ENCODE data around the gene ELOVL6. TPM values are rescaled to one million over a fixed set of nuclear protein-coding genes. Genes with fewer than 3 reads are reported as not detected.

ELOVL6 gene
- total and polyA plus RNA-seq, 4 donors: 0.25 to 6.5 (median 2.7) TPM

DNA sequence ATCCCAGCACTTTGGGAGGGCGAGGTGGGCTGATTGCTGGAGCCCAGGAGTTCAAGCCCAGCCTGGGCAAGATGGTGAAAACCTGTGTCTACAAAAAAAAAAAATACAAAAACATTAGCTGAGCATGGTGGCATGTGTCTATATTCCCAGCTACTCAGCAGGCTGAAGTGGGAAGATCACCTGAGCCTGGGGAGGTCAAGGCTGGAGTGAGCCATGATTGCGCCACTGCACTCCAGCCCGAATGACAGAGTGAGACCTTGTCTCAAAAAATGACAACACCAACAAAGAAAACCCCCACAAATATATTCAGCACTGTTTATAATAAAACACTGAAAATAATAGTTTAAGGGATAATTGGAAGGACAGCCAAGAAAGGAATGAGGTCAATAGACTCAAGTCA, 3.6 kb upstream of the ELOVL6 start:
- Histone ChIP-seq H3K27me3 (ENCODE audit: control insufficient read depth in 1 of 2, insufficient read depth in 2 of 2, low read length in 1 of 2) (no peaks in the 10 kb centered on the region), H3K36me3 (ENCODE audit: control insufficient read depth in 1 of 2, insufficient read depth in 2 of 2, low read length in 1 of 2) (no peaks in the 10 kb centered on the region), H3K27ac (ENCODE audit: low read depth in 1 of 2, low read length in 2 of 2) (no peak overlapping the region), H3K4me3 (ENCODE audit: low read length in 2 of 2) (no peak overlapping the region), H3K9me3 (ENCODE audit: control insufficient read depth, low read length) (no peaks in the 10 kb centered on the region), H3K4me1 (ENCODE audit: control insufficient read depth in 1 of 2, insufficient read depth in 2 of 2, low read length in 2 of 2) (no peaks in the 10 kb centered on the region)
- 91 to 95% methylated on average over 3 of the region's 3 CpGs for WGBS, 2 donors
- DNase-seq (no peak), ATAC-seq (ENCODE audit: low FRiP score) (no peak)
- intact Hi-C loops (cut with DNase I): no loop called here

DNA sequence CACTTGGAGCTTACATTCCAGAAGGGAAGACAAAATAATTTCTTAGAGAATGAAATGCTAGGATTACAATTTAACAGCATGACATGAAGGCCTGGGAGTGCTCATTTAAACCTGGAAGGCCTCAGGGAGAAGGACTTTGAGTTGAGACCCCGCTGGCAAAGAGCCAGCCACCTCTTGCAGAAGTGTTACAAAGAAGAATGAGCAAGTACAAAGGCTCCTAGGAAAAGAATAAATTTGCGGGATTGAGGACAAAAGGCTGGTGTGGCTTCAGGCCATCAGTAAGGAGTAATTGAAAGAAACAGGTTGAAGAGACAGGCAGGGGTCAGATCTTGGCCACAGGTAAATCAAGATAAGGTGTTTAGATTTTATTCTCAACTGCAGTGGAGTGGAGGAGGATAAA, 3.1 kb upstream of the ELOVL6 start:
- Histone ChIP-seq H3K4me3 (ENCODE audit: low read length in 2 of 2) (no peak overlapping the region), H3K36me3 (ENCODE audit: control insufficient read depth in 1 of 2, insufficient read depth in 2 of 2, low read length in 1 of 2) (no peaks in the 10 kb centered on the region), H3K4me1 (ENCODE audit: control insufficient read depth in 1 of 2, insufficient read depth in 2 of 2, low read length in 2 of 2) (no peaks in the 10 kb centered on the region), H3K27me3 (ENCODE audit: control insufficient read depth in 1 of 2, insufficient read depth in 2 of 2, low read length in 1 of 2) (no peaks in the 10 kb centered on the region), H3K9me3 (ENCODE audit: control insufficient read depth, low read length) (no peaks in the 10 kb centered on the region), H3K27ac (ENCODE audit: low read depth in 1 of 2, low read length in 2 of 2) (no peak overlapping the region)
- DNase-seq (no peak), ATAC-seq (ENCODE audit: low FRiP score) (no peak)
- intact Hi-C loops (cut with DNase I): no loop called here
- WGBS, 2 donors: 57 to 59% methylated on average over 2 of the region's 2 CpGs

DNA sequence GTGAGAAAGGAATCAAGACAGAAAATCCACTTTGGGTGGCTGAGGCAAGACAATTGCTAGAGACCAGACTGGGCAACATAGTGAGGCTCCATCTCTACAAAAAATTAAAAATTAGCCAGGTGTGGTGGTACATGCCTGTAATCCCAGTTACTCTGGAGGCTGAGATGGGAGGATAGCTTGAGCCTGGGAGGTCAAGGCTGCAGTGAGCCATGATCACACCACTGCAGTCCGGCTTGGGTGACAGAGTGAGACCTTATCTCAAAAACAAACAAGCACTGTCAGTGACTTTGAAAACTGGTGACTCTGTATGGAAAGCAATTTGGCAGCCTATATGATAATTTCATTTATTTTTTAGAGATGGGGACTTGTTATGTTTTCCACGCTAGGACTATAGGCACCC, 2.3 kb upstream of the ELOVL6 start:
- H3K36me3 ChIP-seq (ENCODE audit: control insufficient read depth in 1 of 2, insufficient read depth in 2 of 2, low read length in 1 of 2): no peaks in the 10 kb centered on the region
- no peak for DNase-seq
- H3K4me3 ChIP-seq (ENCODE audit: low read length in 2 of 2): no peak overlapping the region
- intact Hi-C loops (cut with DNase I): no loop called here
- no peak for ATAC-seq (ENCODE audit: low FRiP score)
- H3K27me3 ChIP-seq (ENCODE audit: control insufficient read depth in 1 of 2, insufficient read depth in 2 of 2, low read length in 1 of 2): no peaks in the 10 kb centered on the region
- H3K9me3 ChIP-seq (ENCODE audit: control insufficient read depth, low read length): no peaks in the 10 kb centered on the region
- no peak overlapping the region for H3K27ac ChIP-seq (ENCODE audit: low read depth in 1 of 2, low read length in 2 of 2)
- WGBS, 2 donors: 79 to 88% methylated on average over 2 of the region's 2 CpGs
- H3K4me1 ChIP-seq (ENCODE audit: control insufficient read depth in 1 of 2, insufficient read depth in 2 of 2, low read length in 2 of 2): no peaks in the 10 kb centered on the region

DNA sequence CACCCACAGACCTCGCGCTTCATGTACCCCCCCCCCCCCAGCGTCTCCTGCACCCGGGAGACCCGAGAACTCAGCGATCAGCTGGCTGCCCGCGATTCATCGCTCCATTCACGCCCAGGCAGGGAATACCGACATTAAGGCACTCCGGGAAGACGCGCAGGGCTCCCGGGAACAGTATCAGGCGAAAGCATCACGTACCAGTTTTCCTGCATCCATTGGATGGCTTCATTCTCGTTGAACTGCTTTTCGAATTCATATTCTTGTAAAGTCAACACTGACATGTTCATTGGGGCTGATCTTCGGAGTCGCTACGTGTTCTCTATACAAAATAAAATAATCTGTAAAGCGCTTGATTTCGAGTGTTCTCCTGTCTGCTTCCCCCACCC, 373 bp downstream of the ELOVL6 start:
- WGBS, 2 donors: 0% methylated on average over 24 of the region's 24 CpGs
- Histone ChIP-seq H3K4me3 (ENCODE audit: low read length in 2 of 2) (peak overlapping the region; percentile 38 to 65), H3K27ac (ENCODE audit: low read depth in 1 of 2, low read length in 2 of 2) (no peak overlapping the region), H3K27me3 (ENCODE audit: control insufficient read depth in 1 of 2, insufficient read depth in 2 of 2, low read length in 1 of 2) (no peaks in the 10 kb centered on the region), H3K9me3 (ENCODE audit: control insufficient read depth, low read length) (no peaks in the 10 kb centered on the region), H3K4me1 (ENCODE audit: control insufficient read depth in 1 of 2, insufficient read depth in 2 of 2, low read length in 2 of 2) (no peaks in the 10 kb centered on the region), H3K36me3 (ENCODE audit: control insufficient read depth in 1 of 2, insufficient read depth in 2 of 2, low read length in 1 of 2) (no peaks in the 10 kb centered on the region)
- no peak for DNase-seq
- intact Hi-C loops (cut with DNase I): no loop called here
- peak; percentile 9 for ATAC-seq (ENCODE audit: low FRiP score)

DNA sequence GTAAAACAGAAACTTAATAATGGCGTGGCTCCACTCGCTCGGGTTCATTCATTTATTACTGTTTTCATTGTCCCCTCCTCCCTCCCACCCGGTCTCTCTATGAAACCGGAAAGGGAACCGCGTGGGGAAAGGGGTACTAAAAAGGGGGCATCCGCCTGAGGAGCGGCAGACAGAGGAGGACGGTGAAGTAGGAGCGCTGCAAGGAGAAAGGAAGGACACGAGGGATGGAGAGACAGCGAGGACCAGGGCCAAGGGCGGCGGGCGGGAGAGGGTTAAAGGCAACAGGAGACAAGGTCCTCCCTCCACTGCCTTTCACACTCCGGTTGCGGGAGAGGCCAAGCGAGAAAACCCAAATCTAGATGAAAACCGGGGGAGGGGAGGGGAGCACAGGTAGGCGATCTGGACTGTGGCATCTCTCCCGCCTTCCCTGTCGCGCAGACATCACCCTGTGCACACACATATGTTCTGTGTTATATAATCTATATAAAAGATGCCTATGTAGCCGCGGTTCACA, 829 bp downstream of the ELOVL6 start:
- Histone ChIP-seq H3K4me1 (ENCODE audit: control insufficient read depth in 1 of 2, insufficient read depth in 2 of 2, low read length in 2 of 2) (no peaks in the 10 kb centered on the region), H3K27me3 (ENCODE audit: control insufficient read depth in 1 of 2, insufficient read depth in 2 of 2, low read length in 1 of 2) (no peaks in the 10 kb centered on the region), H3K36me3 (ENCODE audit: control insufficient read depth in 1 of 2, insufficient read depth in 2 of 2, low read length in 1 of 2) (no peaks in the 10 kb centered on the region), H3K9me3 (ENCODE audit: control insufficient read depth, low read length) (no peaks in the 10 kb centered on the region), H3K4me3 (ENCODE audit: low read length in 2 of 2) (peak overlapping the region; percentile 38 to 65), H3K27ac (ENCODE audit: low read depth in 1 of 2, low read length in 2 of 2) (no peak overlapping the region)
- DNase-seq (peak; percentile 49 to 83), ATAC-seq (ENCODE audit: low FRiP score) (peak; percentile 34)
- intact Hi-C loops (cut with DNase I): loop anchor here in 1 of 2 donors (2.0 kb wide), 1 partner anchor 35 kb away; no protein-coding TSS in a partner anchor
- 0 to 1% methylated on average over 24 to 26 of the region's 26 CpGs for WGBS, 2 donors

DNA sequence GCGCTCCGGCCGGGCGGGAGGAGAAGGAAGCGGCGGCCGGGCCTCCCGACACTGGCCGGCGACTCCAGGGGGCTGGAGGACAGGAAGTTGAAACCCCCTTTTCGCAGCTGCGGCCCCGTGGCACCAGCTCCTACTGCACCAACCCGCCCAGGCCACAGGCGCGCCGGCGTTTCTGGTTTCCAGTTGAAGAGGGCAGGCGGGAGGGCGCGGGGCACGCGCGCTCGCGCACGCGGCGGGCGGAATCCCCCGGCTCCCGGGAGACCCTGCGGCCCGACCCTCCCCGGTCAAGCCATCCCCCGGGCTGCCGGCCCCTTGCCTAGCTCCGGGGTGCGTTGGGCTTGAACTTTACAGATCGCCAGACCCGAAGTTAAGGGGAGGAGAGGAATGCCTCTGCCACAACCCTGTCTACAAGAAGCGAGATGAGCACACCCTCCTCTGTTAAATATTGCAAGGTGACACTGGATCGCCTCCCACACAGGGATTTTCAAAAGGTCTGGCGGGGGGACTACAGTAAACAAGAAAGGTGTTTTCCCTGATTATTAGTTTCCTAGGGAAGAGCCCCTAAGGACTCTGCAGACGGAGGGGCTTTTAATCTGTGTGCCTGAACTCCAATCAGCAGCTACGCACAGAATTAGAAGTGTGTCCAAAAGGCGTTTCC, 1.4 kb downstream of the ELOVL6 start:
- no peaks in the 10 kb centered on the region for H3K9me3 ChIP-seq (ENCODE audit: control insufficient read depth, low read length)
- H3K4me3 ChIP-seq (ENCODE audit: low read length in 2 of 2): peak overlapping the region; percentile 38 to 65
- H3K27me3 ChIP-seq (ENCODE audit: control insufficient read depth in 1 of 2, insufficient read depth in 2 of 2, low read length in 1 of 2): no peaks in the 10 kb centered on the region
- ATAC-seq (ENCODE audit: low FRiP score): peak; percentile 61
- no peaks in the 10 kb centered on the region for H3K4me1 ChIP-seq (ENCODE audit: control insufficient read depth in 1 of 2, insufficient read depth in 2 of 2, low read length in 2 of 2)
- WGBS, 2 donors: 0 to 1% methylated on average over 37 to 47 of the region's 47 CpGs
- peak overlapping the region in 1 of 2 donors; percentile 60 for H3K27ac ChIP-seq (ENCODE audit: low read depth in 1 of 2, low read length in 2 of 2)
- H3K36me3 ChIP-seq (ENCODE audit: control insufficient read depth in 1 of 2, insufficient read depth in 2 of 2, low read length in 1 of 2): no peaks in the 10 kb centered on the region
- DNase-seq: peak; percentile 73 to 88
- intact Hi-C loops (cut with DNase I): loop anchor here in 1 of 2 donors (2.0 kb wide), 1 partner anchor 34 kb away; no protein-coding TSS in a partner anchor

DNA sequence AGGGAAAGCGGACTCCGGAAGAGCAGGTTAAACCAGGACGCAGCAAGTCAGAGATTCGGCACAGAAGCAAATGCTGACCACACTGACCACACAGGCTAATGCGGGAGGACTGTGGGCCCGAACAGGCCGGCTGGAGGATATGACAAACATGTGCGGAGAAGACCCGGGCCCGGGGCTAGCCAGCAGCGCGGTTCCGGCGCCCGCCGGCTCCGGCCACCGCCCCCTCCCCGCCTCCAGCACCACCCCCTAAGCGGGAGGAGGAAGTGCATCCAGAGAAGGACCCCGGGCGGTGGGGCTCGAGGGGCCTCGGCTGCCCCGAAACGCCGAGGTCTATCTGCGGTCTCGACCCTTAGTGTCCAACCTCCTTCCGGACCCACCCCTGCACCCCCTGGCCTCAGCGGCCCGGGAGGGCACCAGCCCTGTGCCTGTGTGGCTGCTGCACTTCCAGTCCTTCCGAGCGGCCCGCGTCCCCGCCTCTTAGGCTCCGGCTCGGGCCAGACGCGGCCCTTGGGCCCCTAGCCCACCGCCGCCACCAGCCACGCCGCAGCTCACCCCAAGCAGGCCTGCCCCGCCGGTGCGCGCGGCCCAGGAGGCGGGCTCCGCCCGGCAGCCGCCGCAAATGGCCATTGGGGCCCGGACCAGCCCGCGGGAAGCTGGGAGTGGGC, 2.1 kb downstream of the ELOVL6 start:
- H3K27me3 ChIP-seq (ENCODE audit: control insufficient read depth in 1 of 2, insufficient read depth in 2 of 2, low read length in 1 of 2): no peaks in the 10 kb centered on the region
- H3K4me3 ChIP-seq (ENCODE audit: low read length in 2 of 2): peak overlapping the region; percentile 38 to 65
- intact Hi-C loops (cut with DNase I): loop anchor here in 1 of 2 donors (2.0 kb wide), 1 partner anchor 34 kb away; no protein-coding TSS in a partner anchor
- no peaks in the 10 kb centered on the region for H3K4me1 ChIP-seq (ENCODE audit: control insufficient read depth in 1 of 2, insufficient read depth in 2 of 2, low read length in 2 of 2)
- peak overlapping the region in 1 of 2 donors; percentile 60 for H3K27ac ChIP-seq (ENCODE audit: low read depth in 1 of 2, low read length in 2 of 2)
- ATAC-seq (ENCODE audit: low FRiP score) (peak; percentile 83), DNase-seq (peak; percentile 56 to 82)
- no peaks in the 10 kb centered on the region for H3K36me3 ChIP-seq (ENCODE audit: control insufficient read depth in 1 of 2, insufficient read depth in 2 of 2, low read length in 1 of 2)
- WGBS, 2 donors: 0 to 1% methylated on average over 48 to 58 of the region's 58 CpGs
- no peaks in the 10 kb centered on the region for H3K9me3 ChIP-seq (ENCODE audit: control insufficient read depth, low read length)

DNA sequence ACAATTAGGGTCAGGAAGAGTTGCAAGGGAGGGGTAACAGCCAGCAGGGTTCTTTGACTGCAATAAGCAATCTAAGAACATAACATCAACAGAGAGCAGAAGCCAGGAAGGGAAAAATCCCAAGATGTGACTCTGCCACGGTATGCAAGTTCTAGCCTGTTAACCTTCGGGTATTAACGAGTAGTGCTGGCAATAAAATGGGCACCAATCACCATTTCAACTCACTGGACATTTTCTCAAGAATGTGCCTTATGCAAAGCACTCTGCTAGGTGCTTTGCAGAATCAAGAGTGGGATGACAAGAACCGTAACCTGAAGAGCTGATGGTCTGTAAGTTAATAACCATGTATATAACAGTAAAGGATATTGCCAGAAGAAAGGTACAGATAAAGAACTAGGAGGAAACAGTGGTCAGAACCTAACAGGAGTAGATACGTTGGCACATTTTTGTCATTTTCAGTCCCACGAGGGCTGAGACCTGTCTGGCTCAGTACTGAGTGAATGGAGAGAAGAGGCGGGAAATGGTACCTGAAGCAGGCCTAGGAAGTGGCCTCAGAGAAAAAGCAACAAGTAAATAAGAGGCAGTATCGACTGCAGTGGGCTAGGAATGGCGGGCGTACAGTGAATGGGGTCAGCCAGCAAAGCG, 2.7 kb downstream of the ELOVL6 start:
- Histone ChIP-seq H3K4me3 (ENCODE audit: low read length in 2 of 2) (peak overlapping the region; percentile 38 to 65), H3K36me3 (ENCODE audit: control insufficient read depth in 1 of 2, insufficient read depth in 2 of 2, low read length in 1 of 2) (no peaks in the 10 kb centered on the region), H3K4me1 (ENCODE audit: control insufficient read depth in 1 of 2, insufficient read depth in 2 of 2, low read length in 2 of 2) (no peaks in the 10 kb centered on the region), H3K27me3 (ENCODE audit: control insufficient read depth in 1 of 2, insufficient read depth in 2 of 2, low read length in 1 of 2) (no peaks in the 10 kb centered on the region), H3K9me3 (ENCODE audit: control insufficient read depth, low read length) (no peaks in the 10 kb centered on the region), H3K27ac (ENCODE audit: low read depth in 1 of 2, low read length in 2 of 2) (peak overlapping the region in 1 of 2 donors; percentile 60)
- DNase-seq (no peak), ATAC-seq (ENCODE audit: low FRiP score) (no peak)
- 13 to 14% methylated on average over 11 of the region's 11 CpGs for WGBS, 2 donors
- intact Hi-C loops (cut with DNase I): loop anchor here in 1 of 2 donors (2.0 kb wide), 1 partner anchor 33 kb away; no protein-coding TSS in a partner anchor

Data from aorta (tissue), 5 donors.